Measurements from ENCODE around the gene PRKCB. TPM values are rescaled to one million over a fixed set of nuclear protein-coding genes. Genes with fewer than 3 reads are reported as not detected.
"Not testable (repeated sequence)": the region's sequence is repeated elsewhere in the genome, so short reads cannot be mapped to it uniquely, and the experiment has no call there.

The PRKCB gene
- total RNA-seq, 3 donors from 2014 or later: 41.4 to 66.8 (median 63.3) TPM

- ATAC-seq (no peak), DNase-seq (no peak)
- Mint-ChIP-seq H3K27me3 (ENCODE audit: low read depth) (no peaks in the 10 kb centered on the region), H3K9me3 (peaks cover 19% of the 10 kb centered on the region), H3K4me3 (no peak overlapping the region), H3K4me1 (ENCODE audit: low read depth) (peaks cover 6% of the 10 kb centered on the region), H3K36me3 (ENCODE audit: insufficient read depth) (peaks cover 59% of the 10 kb centered on the region)
Measured at GRCh38 chr16:24087891-24088410, 252.2 kb downstream of the PRKCB start.

- ATAC-seq: no peak
- H3K4me3 Mint-ChIP-seq: no peak overlapping the region
- H3K36me3 Mint-ChIP-seq (ENCODE audit: insufficient read depth): peaks cover 63% of the 10 kb centered on the region
- H3K9me3 Mint-ChIP-seq: peaks cover 19% of the 10 kb centered on the region
- H3K27me3 Mint-ChIP-seq (ENCODE audit: low read depth): no peaks in the 10 kb centered on the region
- no peak for DNase-seq
- peaks cover 8% of the 10 kb centered on the region for H3K4me1 Mint-ChIP-seq (ENCODE audit: low read depth)
Measured at GRCh38 chr16:24088767-24089166, 253.0 kb downstream of the PRKCB start.

DNA sequence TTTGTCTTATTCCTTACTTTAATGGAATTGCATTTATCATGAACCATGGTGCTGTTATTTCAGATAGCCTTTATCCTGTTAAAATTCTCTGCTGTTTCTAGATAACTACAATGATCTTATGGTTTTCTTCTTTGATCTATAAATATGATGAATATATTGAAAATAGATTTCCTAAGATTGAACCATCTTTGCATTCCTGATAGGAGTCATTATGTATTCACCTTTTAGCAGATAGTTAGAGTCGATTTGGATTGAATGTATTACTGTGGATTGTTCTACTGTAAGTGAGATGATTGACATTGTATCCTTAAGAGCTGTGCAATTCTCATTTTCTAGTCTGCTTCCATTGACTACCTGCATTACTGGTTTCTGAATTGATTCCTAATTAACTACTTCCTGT, 255.3 kb downstream of the PRKCB start:
- DNase-seq (no peak), ATAC-seq (no peak)
- H3K36me3 Mint-ChIP-seq (ENCODE audit: insufficient read depth): peaks cover 67% of the 10 kb centered on the region
- no peak overlapping the region for H3K4me3 Mint-ChIP-seq
- H3K27me3 Mint-ChIP-seq (ENCODE audit: low read depth): no peaks in the 10 kb centered on the region
- H3K9me3 Mint-ChIP-seq: peaks cover 19% of the 10 kb centered on the region
- H3K4me1 Mint-ChIP-seq (ENCODE audit: low read depth): peaks cover 8% of the 10 kb centered on the region

DNA sequence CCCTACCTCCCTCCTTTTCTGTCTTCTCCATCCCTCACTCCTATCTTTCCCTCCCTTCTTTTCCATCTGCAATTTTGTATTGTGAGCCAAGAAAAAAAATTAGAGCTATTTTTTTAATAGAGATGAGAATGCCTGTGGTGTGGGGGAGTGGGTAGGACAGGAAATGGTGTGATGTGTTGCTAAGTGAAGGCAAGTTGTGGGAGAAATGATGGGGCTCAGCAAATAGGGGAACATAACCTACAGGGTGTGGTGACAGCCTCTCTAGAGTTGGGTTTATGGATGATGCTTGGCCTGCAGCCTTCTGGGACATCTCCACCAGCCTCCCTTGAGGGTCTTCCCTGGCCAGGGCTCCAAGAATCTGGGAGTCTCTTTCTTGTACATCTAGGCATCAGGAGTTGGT, 257.3 kb downstream of the PRKCB start:
- H3K9me3 Mint-ChIP-seq: peaks cover 19% of the 10 kb centered on the region
- H3K4me3 Mint-ChIP-seq: no peak overlapping the region
- H3K36me3 Mint-ChIP-seq (ENCODE audit: insufficient read depth): peaks cover 71% of the 10 kb centered on the region
- no peak for ATAC-seq
- H3K27me3 Mint-ChIP-seq (ENCODE audit: low read depth): no peaks in the 10 kb centered on the region
- no peak for DNase-seq
- H3K4me1 Mint-ChIP-seq (ENCODE audit: low read depth): peaks cover 8% of the 10 kb centered on the region

DNA sequence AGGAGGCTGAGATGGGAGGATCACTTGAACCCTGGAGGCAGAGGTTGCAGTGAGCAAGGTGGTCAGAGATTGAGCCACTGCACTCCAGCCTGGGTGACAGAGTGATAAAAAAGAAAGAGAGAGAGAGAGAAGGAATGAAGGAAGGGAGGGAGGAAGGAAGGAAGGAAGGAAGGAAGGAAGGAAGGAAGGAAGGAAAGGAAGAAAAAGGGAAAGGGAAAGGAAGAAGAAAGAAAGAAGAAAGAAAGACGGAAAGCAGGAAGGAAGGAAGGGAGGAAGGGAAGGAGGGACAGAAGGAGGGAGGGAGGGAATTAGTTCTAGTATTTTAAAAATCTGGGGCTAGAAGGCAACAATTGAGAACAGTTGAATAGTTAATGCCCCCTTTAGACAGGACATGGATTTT, 258.9 kb downstream of the PRKCB start:
- H3K36me3 Mint-ChIP-seq (ENCODE audit: insufficient read depth): peaks cover 64% of the 10 kb centered on the region
- ATAC-seq: no peak
- peaks cover 16% of the 10 kb centered on the region for H3K9me3 Mint-ChIP-seq
- no peaks in the 10 kb centered on the region for H3K27me3 Mint-ChIP-seq (ENCODE audit: low read depth)
- H3K4me1 Mint-ChIP-seq (ENCODE audit: low read depth): peaks cover 8% of the 10 kb centered on the region
- H3K4me3 Mint-ChIP-seq: no peak overlapping the region
- no peak for DNase-seq

GRCh38 chr16:24098896-24099295, 263.1 kb downstream of the PRKCB start:
- no peaks in the 10 kb centered on the region for H3K27me3 Mint-ChIP-seq (ENCODE audit: low read depth)

DNA sequence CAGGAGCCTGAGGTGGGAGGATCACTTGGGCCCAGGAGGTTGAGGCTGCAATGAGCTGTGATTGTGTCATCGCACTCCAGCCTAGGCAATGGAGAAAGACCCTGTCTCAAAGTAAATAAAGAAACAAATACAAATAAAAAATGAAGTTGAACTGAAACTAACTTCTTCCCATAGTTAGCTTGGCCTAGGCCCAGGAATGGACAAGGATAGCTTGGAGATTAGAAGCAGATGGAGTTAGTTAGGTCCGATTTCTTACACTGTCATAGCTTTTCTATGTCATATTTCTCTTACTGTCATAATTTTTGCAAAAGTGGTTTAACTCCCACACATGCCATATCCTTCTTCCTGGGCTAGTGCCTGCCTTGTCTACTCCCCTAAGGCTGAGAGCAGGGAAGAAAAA, 265.6 kb downstream of the PRKCB start:
- DNase-seq: no peak
- peaks cover 44% of the 10 kb centered on the region for H3K36me3 Mint-ChIP-seq (ENCODE audit: insufficient read depth)

More at GRCh38 chr16:24098896-24099295, 263.1 kb downstream of the PRKCB start:
- H3K36me3 Mint-ChIP-seq (ENCODE audit: insufficient read depth): peaks cover 48% of the 10 kb centered on the region
- H3K4me1 Mint-ChIP-seq (ENCODE audit: low read depth): no peaks in the 10 kb centered on the region
- DNase-seq: no peak
- no peak overlapping the region for H3K4me3 Mint-ChIP-seq
- H3K9me3 Mint-ChIP-seq: no peaks in the 10 kb centered on the region
- no peak for ATAC-seq

DNA sequence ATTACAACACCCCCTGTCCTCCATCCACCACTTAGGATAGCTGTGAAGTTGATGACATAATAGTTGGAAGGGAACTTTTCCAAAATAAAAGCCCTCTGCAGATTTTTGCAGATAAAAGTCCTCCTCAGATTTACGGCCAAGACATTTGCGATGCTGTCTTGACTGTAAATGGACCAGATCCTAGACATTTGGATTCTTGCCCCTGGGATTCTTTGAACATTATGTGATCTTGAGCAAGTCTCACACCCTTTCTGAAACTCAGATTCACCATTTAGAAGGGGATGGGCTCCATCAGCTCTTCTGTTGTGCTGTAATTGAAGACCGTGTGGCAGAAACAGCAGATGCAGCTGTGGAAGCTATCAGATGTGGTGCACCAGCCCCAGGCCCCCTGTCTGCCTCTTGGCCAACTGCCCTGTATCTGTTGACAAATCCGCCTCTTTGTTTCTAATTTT, 266.5 kb downstream of the PRKCB start:
- no peaks in the 10 kb centered on the region for H3K27me3 Mint-ChIP-seq (ENCODE audit: low read depth)
- peaks cover 5% of the 10 kb centered on the region for H3K9me3 Mint-ChIP-seq
- DNase-seq (no peak), ATAC-seq (no peak)
- H3K36me3 Mint-ChIP-seq (ENCODE audit: insufficient read depth): peaks cover 45% of the 10 kb centered on the region
- no peak overlapping the region for H3K4me3 Mint-ChIP-seq
- no peaks in the 10 kb centered on the region for H3K4me1 Mint-ChIP-seq (ENCODE audit: low read depth)

More for the DNA sequence above, 265.6 kb downstream of the PRKCB start:
- no peaks in the 10 kb centered on the region for H3K4me1 Mint-ChIP-seq (ENCODE audit: low read depth)
- no peak for ATAC-seq
- H3K4me3 Mint-ChIP-seq: no peak overlapping the region
- no peaks in the 10 kb centered on the region for H3K27me3 Mint-ChIP-seq (ENCODE audit: low read depth)
- H3K9me3 Mint-ChIP-seq: peaks cover 5% of the 10 kb centered on the region

- ATAC-seq; H3K4me3 Mint-ChIP-seq; H3K4me1 Mint-ChIP-seq (ENCODE audit: low read depth); H3K9me3 Mint-ChIP-seq; DNase-seq; H3K27me3 Mint-ChIP-seq (ENCODE audit: low read depth): not testable (repeated sequence)
- H3K36me3 Mint-ChIP-seq (ENCODE audit: insufficient read depth): peaks cover 28% of the 10 kb centered on the region
Measured at GRCh38 chr16:24105471-24105870, 269.7 kb downstream of the PRKCB start.

GRCh38 chr16:24108090-24108489, 272.3 kb downstream of the PRKCB start:
- ATAC-seq; H3K4me3 Mint-ChIP-seq; H3K4me1 Mint-ChIP-seq (ENCODE audit: low read depth); H3K27me3 Mint-ChIP-seq (ENCODE audit: low read depth); H3K9me3 Mint-ChIP-seq; DNase-seq: not testable (repeated sequence)
- H3K36me3 Mint-ChIP-seq (ENCODE audit: insufficient read depth): peaks cover 23% of the 10 kb centered on the region

GRCh38 chr16:24111724-24112302, 276.0 kb downstream of the PRKCB start:
- H3K9me3 Mint-ChIP-seq: no peaks in the 10 kb centered on the region
- no peaks in the 10 kb centered on the region for H3K27me3 Mint-ChIP-seq (ENCODE audit: low read depth)
- DNase-seq: no peak
- no peak overlapping the region for H3K4me3 Mint-ChIP-seq
- H3K4me1 Mint-ChIP-seq (ENCODE audit: low read depth): no peaks in the 10 kb centered on the region
- H3K36me3 Mint-ChIP-seq (ENCODE audit: insufficient read depth): peaks cover 22% of the 10 kb centered on the region
- no peak for ATAC-seq

GRCh38 chr16:24113115-24113745, 277.4 kb downstream of the PRKCB start:
- no peak overlapping the region for H3K4me3 Mint-ChIP-seq
- H3K4me1 Mint-ChIP-seq (ENCODE audit: low read depth): no peaks in the 10 kb centered on the region
- ATAC-seq (no peak), DNase-seq (no peak)
- H3K36me3 Mint-ChIP-seq (ENCODE audit: insufficient read depth): peaks cover 23% of the 10 kb centered on the region
- H3K9me3 Mint-ChIP-seq: no peaks in the 10 kb centered on the region
- no peaks in the 10 kb centered on the region for H3K27me3 Mint-ChIP-seq (ENCODE audit: low read depth)

GRCh38 chr16:24114876-24115275, 279.1 kb downstream of the PRKCB start:
- Mint-ChIP-seq H3K9me3 (no peaks in the 10 kb centered on the region), H3K27me3 (ENCODE audit: low read depth) (no peaks in the 10 kb centered on the region), H3K36me3 (ENCODE audit: insufficient read depth) (peaks cover 34% of the 10 kb centered on the region), H3K4me3 (no peak overlapping the region), H3K4me1 (ENCODE audit: low read depth) (no peaks in the 10 kb centered on the region)
- ATAC-seq: no peak
- no peak for DNase-seq

GRCh38 chr16:24116046-24116776, 280.4 kb downstream of the PRKCB start:
- Mint-ChIP-seq H3K36me3 (ENCODE audit: insufficient read depth) (peaks cover 43% of the 10 kb centered on the region), H3K27me3 (ENCODE audit: low read depth) (no peaks in the 10 kb centered on the region), H3K4me3 (no peak overlapping the region), H3K9me3 (no peaks in the 10 kb centered on the region), H3K4me1 (ENCODE audit: low read depth) (no peaks in the 10 kb centered on the region)
- no peak for ATAC-seq
- DNase-seq: no peak

All from activated T-cell treated with anti-CD3 and anti-CD28 coated beads, Interleukin-2, amount 50 U/mL, for 4 hours (primary cell).